Naive thymus-derived CD4-positive, alpha-beta T cell (primary cell): ENCODE measurements around the gene GLYATL1B. TPM values are rescaled to one million over a fixed set of nuclear protein-coding genes. Genes with fewer than 3 reads are reported as not detected.

Source experiments
- polyA plus RNA-seq, 2 donors: library from polyadenylated mRNA; unstranded; fragments of 300-500 nt; fragmentation: Illumina TruSeq; gene quantifications; one replicate each; pipeline ENCODE4 v1.2.3, GENCODE V29; 2021
- total RNA-seq, 6 experiments: library from RNA in 5 of 6; stranded (reverse) in 5 of 6; gene quantifications; 1 replicate in 5 of 6; 2 replicates in 1 of 6; pipeline ENCODE4 v1.2.3 and lab custom pipeline; 2021 to 2026

The GLYATL1B gene
- total and polyA plus RNA-seq, 7 experiments from 2014 or later: not detected

Other genes starting within 250 kb of the GLYATL1B start
- gene GLYATL2, start 241.6 kb upstream of the GLYATL1B start, total RNA-seq: not detected
- not detected for gene GLYATL2, start 241.6 kb upstream of the GLYATL1B start, polyA plus RNA-seq
- not detected for gene GLYATL1, start 146.8 kb upstream of the GLYATL1B start, total RNA-seq
- gene GLYATL1, start 146.8 kb upstream of the GLYATL1B start, polyA plus RNA-seq: under 1 TPM in 1 of 2 donors, not detected in 1; 0.39 TPM
- 10 to 100 TPM in 1 of 5 experiments, under 1 TPM in 3, not detected in 1; 0.11 to 79.8 (median 0.42) TPM for gene FAM111B, start 20.9 kb downstream of the GLYATL1B start, total RNA-seq
- not detected for gene FAM111B, start 20.9 kb downstream of the GLYATL1B start, polyA plus RNA-seq
- 100 to 1,000 TPM in 3 of 5 experiments, 10 to 100 TPM in 2; 73.1 to 138 (median 117) TPM for gene FAM111A, start 56.5 kb downstream of the GLYATL1B start, total RNA-seq
- gene FAM111A, start 56.5 kb downstream of the GLYATL1B start, polyA plus RNA-seq: 10 to 100 TPM; 23.0 to 32.0 TPM
- 1 to 10 TPM in 4 of 5 experiments, under 1 TPM in 1; 0.22 to 3.9 (median 2.2) TPM for gene DTX4, start 85.8 kb downstream of the GLYATL1B start, total RNA-seq
- gene DTX4, start 85.8 kb downstream of the GLYATL1B start, polyA plus RNA-seq: under 1 TPM; 0.22 to 0.35 TPM
- gene MPEG1, start 126.6 kb downstream of the GLYATL1B start, total RNA-seq: 100 to 1,000 TPM in 1 of 5 experiments, 10 to 100 TPM in 1, 1 to 10 TPM in 2, not detected in 1; 4.2 to 187 (median 13.8) TPM
- under 1 TPM; 0.26 to 0.53 TPM for gene MPEG1, start 126.6 kb downstream of the GLYATL1B start, polyA plus RNA-seq